H1 (cell line): ENCODE measurements around the gene DBNDD2. TPM values are rescaled to one million over a fixed set of nuclear protein-coding genes. Genes with fewer than 3 reads are reported as not detected.

Experiments
- CTCF ChIA-PET: fragments of 300-600 bp; sonication (Branson Sonifier 250); formaldehyde crosslinking; loops from one replicate; lab custom pipeline; 2021; ENCODE audit not compliant: partially characterized antibody; lab: Charles Lee
- POLR2A ChIA-PET: fragments of 300-600 bp; sonication (Branson Sonifier 250); formaldehyde crosslinking; loops from one replicate; lab custom pipeline; 2021; ENCODE audit warnings: inconsistent platforms; ENCODE audit not compliant: partially characterized antibody; lab: Charles Lee
- DNase-seq, 2 experiments: peaks; one replicate each; pipeline versions ENCODE4 v3.0.0 to v3.0.0-alpha.2; 2010 to 2022; ENCODE audit warnings: low spot score in 2 of 2, low read depth in 1 of 2, mixed read lengths in 1 of 2
- FAIRE-seq: peaks from 2 replicates; lab custom pipeline; 2011; peaks lifted over from hg19 to GRCh38; lab: Jason Lieb, UNC
- H2AFZ ChIP-seq: 2 replicates; pipeline ENCODE4 v1.8.1; 2012; ENCODE audit warnings: low read length, inconsistent platforms
- H2AK5ac ChIP-seq: 2 replicates; pipeline ENCODE4 v1.6.1; 2013; ENCODE audit warnings: low read depth, low read length
- H2BK120ac ChIP-seq: replicated peaks from 2 replicates; pipeline ENCODE3; 2013; ENCODE audit warnings: low read depth, low read length, inconsistent platforms
- H2BK12ac ChIP-seq: 2 replicates; pipeline ENCODE4 v1.6.1; 2013; ENCODE audit warnings: low read depth, low read length
- H2BK15ac ChIP-seq: 2 replicates; pipeline ENCODE4 v1.6.1; 2013; ENCODE audit warnings: low read length
- H2BK20ac ChIP-seq: 2 replicates; pipeline ENCODE4 v1.6.1; 2013; ENCODE audit warnings: low read length
- H2BK5ac ChIP-seq: 2 replicates; pipeline ENCODE4 v1.6.1; 2013; ENCODE audit warnings: low read depth, low read length
- H3K14ac ChIP-seq: 2 replicates; pipeline ENCODE4 v1.6.1; 2013; ENCODE audit warnings: inconsistent platforms; ENCODE audit not compliant: insufficient read length
- H3K18ac ChIP-seq: 2 replicates; pipeline ENCODE4 v1.6.1; 2013; ENCODE audit warnings: low read length; ENCODE audit errors: extremely low read depth
- H3K23ac ChIP-seq: 2 replicates; pipeline ENCODE4 v1.6.1; 2013; ENCODE audit warnings: inconsistent platforms; ENCODE audit not compliant: insufficient read length
- H3K23me2 ChIP-seq: 2 replicates; pipeline ENCODE4 v1.6.1; 2013; ENCODE audit warnings: low read depth, low read length
- H3K27ac ChIP-seq: 2 replicates; pipeline ENCODE4 v1.6.1; 2011; ENCODE audit warnings: low read depth, low read length, inconsistent platforms
- H3K27me3 ChIP-seq, 4 experiments: replicated peaks in 1 of 4; 1 replicate in 1 of 4; 2 replicates in 3 of 4; pipeline versions ENCODE4 v1.6.1 to v1.8.1; 2011 to 2013; ENCODE audit warnings: low read length in 3 of 4, mild to moderate bottlenecking in 3 of 4, inconsistent platforms in 2 of 4, mixed read lengths in 2 of 4, moderate library complexity in 1 of 4; ENCODE audit not compliant: control insufficient read depth in 3 of 4, insufficient read depth in 3 of 4; ENCODE audit errors: extremely low read depth in 1 of 4
- H3K36me3 ChIP-seq, 4 experiments: 2 replicates each; pipeline versions ENCODE4 v1.6.1 to v1.8.1; 2011 to 2013; ENCODE audit warnings: mild to moderate bottlenecking in 4 of 4, low read length in 3 of 4, moderate library complexity in 2 of 4, control low read depth in 1 of 4, inconsistent platforms in 1 of 4; ENCODE audit not compliant: insufficient read depth in 4 of 4, control insufficient read depth in 2 of 4
- H3K4ac ChIP-seq: replicated peaks from 2 replicates; pipeline ENCODE3; 2013; ENCODE audit warnings: low read length, low read depth, mixed read lengths, inconsistent platforms; ENCODE audit not compliant: insufficient read length
- H3K4me1 ChIP-seq, 4 experiments: replicated peaks in 1 of 4; 1 replicate in 1 of 4; 2 replicates in 3 of 4; pipeline versions ENCODE4 v1.6.1 to v1.8.1; 2011 to 2013; ENCODE audit warnings: low read length in 3 of 4, inconsistent platforms in 2 of 4, mixed read lengths in 1 of 4; ENCODE audit not compliant: insufficient read depth in 4 of 4, control insufficient read depth in 3 of 4
- H3K4me2 ChIP-seq, 2 experiments: 2 replicates each; pipeline versions ENCODE4 v1.6.1 to v1.8.1; 2011 to 2013; ENCODE audit warnings: low read depth in 2 of 2, low read length in 2 of 2, control low read depth in 1 of 2, inconsistent platforms in 1 of 2, mild to moderate bottlenecking in 1 of 2; ENCODE audit not compliant: insufficient read depth in 1 of 2
- H3K4me3 ChIP-seq, 4 experiments: fragments of 200-600, 300-600 bp in 1 of 4; sonication (generic), shearing (Covaris generic), sonication (Bioruptor Twin) in 1 of 4; 2 replicates each; pipeline versions ENCODE4 v1.5.1 to v1.8.1; 2011 to 2016; ENCODE audit warnings: low read length in 4 of 4, low read depth in 3 of 4, control low read depth in 2 of 4, inconsistent platforms in 2 of 4, mild to moderate bottlenecking in 2 of 4, mixed read lengths in 1 of 4, moderate library complexity in 1 of 4; ENCODE audit not compliant: insufficient read depth in 2 of 4; ENCODE audit errors: extremely low read depth in 1 of 4
- H3K56ac ChIP-seq: replicated peaks from 2 replicates; pipeline ENCODE3; 2013; ENCODE audit warnings: low read depth, mild to moderate bottlenecking, mixed read lengths, low read length, inconsistent platforms; ENCODE audit not compliant: insufficient read length
- H3K79me1 ChIP-seq: 2 replicates; pipeline ENCODE4 v1.6.1; 2013; ENCODE audit warnings: low read depth, low read length, control low read depth
- H3K79me2 ChIP-seq, 2 experiments: 2 replicates each; pipeline versions ENCODE4 v1.6.1 to v1.8.1; 2012 to 2013; ENCODE audit warnings: low read length in 2 of 2, mild to moderate bottlenecking in 2 of 2, inconsistent platforms in 1 of 2; ENCODE audit not compliant: insufficient read depth in 2 of 2, control insufficient read depth in 1 of 2
- H3K9ac ChIP-seq, 4 experiments: replicated peaks in 1 of 4; 1 replicate in 1 of 4; 2 replicates in 3 of 4; pipeline versions ENCODE4 v1.6.1 to v1.8.1; 2011 to 2013; ENCODE audit warnings: low read depth in 3 of 4, low read length in 3 of 4, control low read depth in 2 of 4, mild to moderate bottlenecking in 2 of 4, moderate library complexity in 2 of 4, inconsistent platforms in 1 of 4; ENCODE audit errors: extremely low read depth in 1 of 4
- H3K9me3 ChIP-seq, 2 experiments: 2 replicates each; pipeline versions ENCODE4 v1.6.1 to v1.8.1; 2012 to 2013; ENCODE audit warnings: mild to moderate bottlenecking in 2 of 2, moderate library complexity in 2 of 2, control low read depth in 1 of 2, inconsistent platforms in 1 of 2, low read depth in 1 of 2, low read length in 1 of 2, mixed read lengths in 1 of 2; ENCODE audit not compliant: insufficient read depth in 2 of 2
- H4K20me1 ChIP-seq, 2 experiments: replicated peaks in 1 of 2; 2 replicates each; pipeline versions ENCODE3 to v1.8.1; 2011 to 2013; ENCODE audit warnings: inconsistent platforms in 2 of 2, low read length in 2 of 2, mild to moderate bottlenecking in 1 of 2; ENCODE audit not compliant: insufficient read depth in 2 of 2, control insufficient read depth in 1 of 2
- H4K5ac ChIP-seq: 2 replicates; pipeline ENCODE4 v1.6.1; 2013; ENCODE audit warnings: low read length, low read depth, mixed read lengths, inconsistent platforms; ENCODE audit not compliant: insufficient read length
- H4K8ac ChIP-seq: 2 replicates; pipeline ENCODE4 v1.8.0; 2013; ENCODE audit warnings: mild to moderate bottlenecking, moderate library complexity, low read length, inconsistent platforms; ENCODE audit not compliant: insufficient read depth; ENCODE audit errors: extremely low read depth
- H4K91ac ChIP-seq: replicated peaks from 2 replicates; pipeline ENCODE3; 2013; ENCODE audit warnings: low read length, mixed read lengths, inconsistent platforms; ENCODE audit not compliant: insufficient read length
- RFX5 ChIP-seq: IDR thresholded peaks from 2 replicates; pipeline ENCODE4 v1.6.1; 2011; ENCODE audit warnings: low read depth, low read length, improper control_type of control experiment, borderline replicate concordance
- WGBS, 2 experiments: shearing (Covaris generic) in 1 of 2; methylation state at CpG; one replicate each; pipeline versions ENCODE4 v1.1.6 to v1.1.7; 2013 to 2015; ENCODE audit warnings: low lambda C conversion rate in 2 of 2, mixed read lengths in 2 of 2, inconsistent platforms in 1 of 2, low coverage in 1 of 2, missing lambda C conversion rate in 1 of 2; ENCODE audit not compliant: insufficient replicate concordance in 2 of 2, insufficient coverage in 1 of 2, insufficient read length in 1 of 2; ENCODE audit errors: extremely low coverage in 1 of 2, missing lambda C conversion rate in 1 of 2; 5-methylcytosine and 5-hydroxymethylcytosine counted together
- polyA plus RNA-seq, 7 experiments: library from polyadenylated mRNA; depleted of rRNA in 3 of 7; stranded (reverse) in 5 of 7; unstranded in 2 of 7; fragments of >200 nt in 5 of 7; fragments of 200-250 nt in 2 of 7; gene quantifications; 1 replicate in 5 of 7; 2 replicates in 1 of 7; 4 replicates in 1 of 7; pipeline versions ENCODE4 v1.2.1 to v1.2.3, GENCODE V29; 2011 to 2013; ENCODE audit warnings: missing spikeins in 2 of 7, mixed read lengths in 2 of 7
- total RNA-seq: library from RNA; stranded (reverse); fragmentation: NEBNext Ultra II Directional; extraction: Animal tissue kit (Norgen Biotek cat#: 25700); gene quantifications from 2 replicates; pipeline ENCODE4 v1.2.1, GENCODE V29; 2021

DBNDD2 gene
- total and polyA plus RNA-seq, 2 of the 8 experiments (the other 6 are each of a cell fraction or from before 2014, with no cell fraction given), result 55.8 to 96.3 TPM

DNA sequence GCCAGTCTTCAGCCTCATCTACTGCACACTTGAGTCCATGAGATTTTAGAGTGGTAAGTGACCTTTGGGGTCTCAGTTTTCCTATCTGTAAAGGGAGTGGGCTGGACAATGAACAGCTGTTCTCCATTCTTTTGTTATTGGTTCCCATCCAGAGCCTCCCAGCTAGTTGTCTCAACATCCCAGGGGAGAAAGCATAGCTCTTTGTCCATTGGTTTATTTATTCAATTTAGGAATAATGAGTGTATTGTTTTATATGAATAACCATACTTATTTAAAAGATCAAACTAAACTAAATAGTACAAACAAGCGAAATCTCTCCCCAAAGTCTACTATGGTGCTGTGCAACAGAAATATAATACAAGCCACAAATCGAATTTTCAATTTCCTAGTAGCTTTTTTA, 21.5 kb downstream of the DBNDD2 start:
- no peak overlapping the region for H2AK5ac ChIP-seq
- no peak overlapping the region for H3K4ac ChIP-seq
- H3K27ac ChIP-seq, result no peak overlapping the region
- no peak overlapping the region for H4K5ac ChIP-seq
- H3K79me2 ChIP-seq, result no peaks in the 10 kb centered on the region
- no peak overlapping the region for H3K18ac ChIP-seq
- no peak overlapping the region for H3K56ac ChIP-seq
- H3K36me3 ChIP-seq, result peaks cover 0 to 3% (median 2%) of the 10 kb centered on the region in 4 experiments; a peak in 3 of 8 replicates
- POLR2A ChIA-PET, result interaction anchor here (0.8 to 1.3 kb wide), 4 partner anchors 8 to 87 kb away, joined by 3 to 4 read pairs (median 4); no protein-coding TSS in a partner anchor
- FAIRE-seq (no peak), DNase-seq (no peak)
- no peak overlapping the region for H2AFZ ChIP-seq
- H3K23ac ChIP-seq, result no peak overlapping the region
- peaks cover 0 to 1% of the 10 kb centered on the region in 2 experiments for H4K20me1 ChIP-seq
- H2BK5ac ChIP-seq, result no peak overlapping the region
- H3K9ac ChIP-seq, result no peak overlapping the region
- WGBS, 2 experiments, result 70% methylated on average over 2 of the region's 2 CpGs; no CpG with 5 or more reads in 1 of the 2 experiments
- no peak overlapping the region for H2BK120ac ChIP-seq
- H4K8ac ChIP-seq, result no peak overlapping the region
- no peak for TF ChIP-seq RFX5
- H3K27me3 ChIP-seq, result no peaks in the 10 kb centered on the region
- no peak overlapping the region for H4K91ac ChIP-seq
- H2BK15ac ChIP-seq, result no peak overlapping the region
- H2BK20ac ChIP-seq, result no peak overlapping the region
- H3K9me3 ChIP-seq, result no peaks in the 10 kb centered on the region
- H3K23me2 ChIP-seq, result no peaks in the 10 kb centered on the region; the same call in 1 of the 2 replicates
- CTCF ChIA-PET, result interaction anchor here (0.9 to 12.6 kb wide), 12 partner anchors 8 to 106 kb away, joined by 3 to 178 read pairs (median 3); no protein-coding TSS in a partner anchor
- no peak overlapping the region for H3K4me3 ChIP-seq
- H3K14ac ChIP-seq, result no peak overlapping the region
- no peak overlapping the region for H3K4me2 ChIP-seq
- H3K79me1 ChIP-seq, result no peaks in the 10 kb centered on the region
- H2BK12ac ChIP-seq, result no peak overlapping the region
- H3K4me1 ChIP-seq, result no peaks in the 10 kb centered on the region
